IMR-90 (cell line): ENCODE measurements around the gene SPPL3. TPM values are rescaled to one million over a fixed set of nuclear protein-coding genes. Genes with fewer than 3 reads are reported as not detected.

Experiments used
- ATAC-seq: fragments of 200-7000 bp; cut with Tn5 transposase; 2 replicates; pipeline ENCODE4 v1.9.1; 2020; ENCODE audit warnings: low read depth, mild to moderate bottlenecking, moderate library complexity
- BruUV-seq: library from RNA; stranded (reverse); fragments of 400-500 nt; replicated peaks from 2 replicates; lab custom pipeline; 2021; lab: Mats Ljungman, UMichigan
- CTCF ChIA-PET: fragments of 300-600 bp; formaldehyde crosslinking; extraction: SDS; loops from one replicate; lab custom pipeline; 2021; ENCODE audit warnings: antibody characterized with exemption; lab: Yijun Ruan, JAX
- POLR2A ChIA-PET: fragments of 300-600 bp; sonication (Branson Sonifier 250); formaldehyde crosslinking; loops from one replicate; lab custom pipeline; 2022; ENCODE audit warnings: antibody characterized with exemption; ENCODE audit not compliant: unreplicated experiment; lab: Charles Lee
- DNase-seq: peaks from one replicate; pipeline ENCODE4 v3.0.0; 2013
- H2AFZ ChIP-seq: replicated peaks from 2 replicates; pipeline ENCODE3; 2013; ENCODE audit warnings: low read length, mild to moderate bottlenecking; ENCODE audit not compliant: poor library complexity
- H2AK5ac ChIP-seq: 2 replicates; pipeline ENCODE4 v1.6.1; 2013; ENCODE audit warnings: low read depth, low read length, inconsistent platforms
- H2AK9ac ChIP-seq: replicated peaks from 2 replicates; pipeline ENCODE3; 2013; ENCODE audit warnings: mild to moderate bottlenecking, low read depth, low read length, moderate library complexity; ENCODE audit not compliant: poor library complexity
- H2BK120ac ChIP-seq: 2 replicates; pipeline ENCODE4 v1.6.1; 2013; ENCODE audit warnings: low read depth, low read length, inconsistent platforms
- H2BK15ac ChIP-seq: 3 replicates; pipeline ENCODE4 v1.6.1; 2013; ENCODE audit warnings: low read depth, low read length, inconsistent platforms
- H2BK20ac ChIP-seq: 2 replicates; pipeline ENCODE4 v1.6.1; 2013; ENCODE audit warnings: low read depth, mild to moderate bottlenecking, inconsistent platforms, low read length, moderate library complexity
- H2BK5ac ChIP-seq: 2 replicates; pipeline ENCODE4 v1.6.1; 2013; ENCODE audit warnings: mild to moderate bottlenecking, low read depth, low read length, inconsistent platforms; ENCODE audit not compliant: poor library complexity, severe bottlenecking
- H3K14ac ChIP-seq: replicated peaks from 2 replicates; pipeline ENCODE4 v1.6.1; 2013; ENCODE audit warnings: low read depth, low read length, inconsistent platforms
- H3K18ac ChIP-seq: 2 replicates; pipeline ENCODE4 v1.6.1; 2013; ENCODE audit warnings: low read depth, low read length, control low read depth
- H3K23ac ChIP-seq: 2 replicates; pipeline ENCODE4 v1.6.1; 2013; ENCODE audit warnings: low read depth, low read length, inconsistent platforms
- H3K27ac ChIP-seq: 2 replicates; pipeline ENCODE4 v1.5.1; 2013; ENCODE audit warnings: mild to moderate bottlenecking, control low read depth, low read length; ENCODE audit not compliant: insufficient read depth
- H3K27me3 ChIP-seq: 2 replicates; pipeline ENCODE4 v1.6.1; 2013; ENCODE audit warnings: low read length; ENCODE audit not compliant: control insufficient read depth, insufficient read depth
- H3K36me3 ChIP-seq: 2 replicates; pipeline ENCODE4 v1.6.1; 2013; ENCODE audit warnings: low read length, mixed read lengths; ENCODE audit not compliant: control insufficient read depth, insufficient read depth
- H3K4ac ChIP-seq: 2 replicates; pipeline ENCODE4 v1.6.1; 2013; ENCODE audit warnings: low read depth, low read length, inconsistent platforms
- H3K4me1 ChIP-seq: 2 replicates; pipeline ENCODE4 v1.6.1; 2013; ENCODE audit warnings: low read length, mixed read lengths; ENCODE audit not compliant: control insufficient read depth, insufficient read depth
- H3K4me2 ChIP-seq: 2 replicates; pipeline ENCODE4 v1.6.1; 2013; ENCODE audit warnings: low read depth, mild to moderate bottlenecking, control low read depth, low read length, moderate library complexity
- H3K4me3 ChIP-seq: 2 replicates; pipeline ENCODE4 v1.5.1; 2013; ENCODE audit warnings: low read depth, mild to moderate bottlenecking, control low read depth, low read length, moderate library complexity; ENCODE audit not compliant: insufficient read depth
- H3K56ac ChIP-seq: 2 replicates; pipeline ENCODE4 v1.6.1; 2013; ENCODE audit warnings: low read length, inconsistent platforms; ENCODE audit not compliant: insufficient read depth; ENCODE audit errors: extremely low read depth
- H3K79me1 ChIP-seq, 2 experiments: 2 replicates each; pipeline ENCODE4 v1.6.1; 2013; ENCODE audit warnings: low read length in 2 of 2, inconsistent platforms in 1 of 2, low read depth in 1 of 2
- H3K9ac ChIP-seq: 2 replicates; pipeline ENCODE4 v1.6.1; 2013; ENCODE audit warnings: low read depth, low read length, control low read depth
- H3K9me1 ChIP-seq: 2 replicates; pipeline ENCODE4 v1.6.1; 2013; ENCODE audit warnings: low read length, inconsistent platforms; ENCODE audit not compliant: insufficient read depth
- H3K9me3 ChIP-seq: 2 replicates; pipeline ENCODE4 v1.6.1; 2013; ENCODE audit warnings: low read length; ENCODE audit not compliant: control insufficient read depth, insufficient read depth
- H4K20me1 ChIP-seq: 2 replicates; pipeline ENCODE4 v1.6.1; 2013; ENCODE audit warnings: low read length, inconsistent platforms; ENCODE audit not compliant: insufficient read depth
- H4K5ac ChIP-seq: 2 replicates; pipeline ENCODE4 v1.6.1; 2013; ENCODE audit warnings: mild to moderate bottlenecking, low read depth, low read length, control low read depth
- H4K8ac ChIP-seq, 2 experiments: 2 replicates each; pipeline ENCODE4 v1.6.1; 2013; ENCODE audit warnings: low read depth in 2 of 2, low read length in 2 of 2, control low read depth in 1 of 2, inconsistent platforms in 1 of 2
- H4K91ac ChIP-seq: 2 replicates; pipeline ENCODE4 v1.6.1; 2013; ENCODE audit warnings: low read depth, low read length, inconsistent platforms; ENCODE audit not compliant: insufficient read depth
- BHLHE40 ChIP-seq: fragments of 150-350 bp; IDR thresholded peaks from 2 replicates; pipeline ENCODE4 v1.6.1; 2016; ENCODE audit warnings: mild to moderate bottlenecking, low read depth, low read length
- CHD1 ChIP-seq: IDR thresholded peaks from 2 replicates; pipeline ENCODE4 v1.6.1; 2012; ENCODE audit warnings: low read depth, low read length, improper control_type of control experiment
- CTCF ChIP-seq: conservative IDR thresholded peaks from 2 replicates; pipeline ENCODE4 v1.5.1; 2012; ENCODE audit warnings: mild to moderate bottlenecking, low read depth, low read length, improper control_type of control experiment
- ELK1 ChIP-seq: fragments of 150-350 bp; IDR thresholded peaks from 2 replicates; pipeline ENCODE4 v1.6.1; 2016; ENCODE audit warnings: low read depth, mild to moderate bottlenecking, low read length, moderate library complexity, borderline replicate concordance
- FOS ChIP-seq: fragments of 150-350 bp; IDR thresholded peaks from 2 replicates; pipeline ENCODE4 v1.6.1; 2016; ENCODE audit warnings: low read depth, low read length
- MAFK ChIP-seq: IDR thresholded peaks from 2 replicates; pipeline ENCODE4 v1.6.1; 2012; ENCODE audit warnings: low read depth, low read length, improper control_type of control experiment
- MAZ ChIP-seq: IDR thresholded peaks from 2 replicates; pipeline ENCODE4 v1.6.1; 2012; ENCODE audit warnings: low read depth, mild to moderate bottlenecking, low read length, improper control_type of control experiment, moderate library complexity, borderline replicate concordance
- NFE2L2 ChIP-seq: fragments of 150-350 bp; IDR thresholded peaks from 2 replicates; pipeline ENCODE4 v1.6.1; 2016; ENCODE audit warnings: low read depth, mild to moderate bottlenecking, low read length
- POLR2A ChIP-seq: IDR thresholded peaks from 2 replicates; pipeline ENCODE4 v1.6.1; 2012; ENCODE audit warnings: mild to moderate bottlenecking, low read depth, low read length
- RAD21 ChIP-seq: IDR thresholded peaks from 2 replicates; pipeline ENCODE4 v1.6.1; 2012; ENCODE audit warnings: low read length, improper control_type of control experiment
- RFX5 ChIP-seq: IDR thresholded peaks from 2 replicates; pipeline ENCODE4 v1.8.0; 2012; ENCODE audit warnings: low read depth, mild to moderate bottlenecking, low read length, moderate library complexity
- SMC3 ChIP-seq: fragments of 150-350 bp; IDR thresholded peaks from 2 replicates; pipeline ENCODE4 v1.6.1; 2016; ENCODE audit warnings: low read depth, mild to moderate bottlenecking, antibody characterized with exemption, low read length, moderate library complexity
- USF2 ChIP-seq: fragments of 150-350 bp; IDR thresholded peaks from 2 replicates; pipeline ENCODE4 v1.6.1; 2017; ENCODE audit warnings: mild to moderate bottlenecking, antibody characterized with exemption, low read length, low read depth
- WGBS, 2 experiments: methylation state at CpG; one replicate each; pipeline versions ENCODE4 v1.1.5 to v1.1.7; 2013; ENCODE audit warnings: missing lambda C conversion rate in 2 of 2; ENCODE audit not compliant: insufficient read length in 1 of 2; ENCODE audit errors: extremely low coverage in 2 of 2; 5-methylcytosine and 5-hydroxymethylcytosine counted together
- dilution Hi-C: fragments of 300-500 bp; cut with HindIII; formaldehyde crosslinking; loops from one replicate; pipeline ENCODE4 v1.14.3; 2018; ENCODE audit warnings: low sequenced_read_pairs; ENCODE audit not compliant: unreplicated experiment
- in situ Hi-C: fragments of 300-500 bp; cut with MboI; formaldehyde crosslinking; loops from 3 replicates; pipeline ENCODE4 v1.14.3; 2019; ENCODE audit warnings: low sequenced_read_pairs, inconsistent platforms, mixed read lengths
- intact Hi-C: fragments of 100-400 bp; cut with micrococcal nuclease; formaldehyde crosslinking; loops from 2 replicates; pipeline ENCODE4 v1.10.0; 2022
- polyA plus RNA-seq, 3 experiments: library from polyadenylated mRNA; depleted of rRNA; stranded (reverse); fragments of >200 nt; gene quantifications; 2 replicates each; pipeline ENCODE4 v1.2.3, GENCODE V29; 2012; ENCODE audit warnings: low replicate concordance in 1 of 3
- total RNA-seq: library from RNA; depleted of rRNA; stranded (reverse); fragments of >200 nt; gene quantifications from 2 replicates; pipeline ENCODE4 v1.2.3, GENCODE V29; 2012

SPPL3 gene
- total and polyA plus RNA-seq, 2 of the 4 experiments (the other 2 are of a cell fraction) = 1.6 to 18.0 TPM

GRCh38 chr12:120865098-120865497, 39.1 kb downstream of the SPPL3 start:
- H3K27me3 ChIP-seq = no peaks in the 10 kb centered on the region
- no peak overlapping the region for H2BK15ac ChIP-seq
- no peak overlapping the region for H2AFZ ChIP-seq
- H3K4ac ChIP-seq = no peak overlapping the region
- no CpG with 5 or more reads among the region's 3 CpGs for WGBS, 2 experiments
- in situ Hi-C loops (no loop called here), intact Hi-C loops (no loop called here), dilution Hi-C loops (no loop called here)
- no peak overlapping the region for H4K91ac ChIP-seq
- H3K4me1 ChIP-seq = no peaks in the 10 kb centered on the region
- ATAC-seq = no peak
- 0 out of 2 replicates have a peak overlapping the region, but pooled peaks have one; percentile 11 for H3K23ac ChIP-seq
- H3K4me3 ChIP-seq = no peak overlapping the region
- no peak for DNase-seq
- H4K8ac ChIP-seq = no peak overlapping the region
- H3K4me2 ChIP-seq = no peak overlapping the region
- no peak overlapping the region for H4K5ac ChIP-seq
- no peak overlapping the region for H2AK9ac ChIP-seq
- ChIA-PET POLR2A (no interaction called here), CTCF (no interaction called here)
- H3K36me3 ChIP-seq = no peaks in the 10 kb centered on the region
- H4K20me1 ChIP-seq = peaks cover 38% of the 10 kb centered on the region
- no peak overlapping the region for H3K27ac ChIP-seq
- no peak overlapping the region for H2BK120ac ChIP-seq
- H3K56ac ChIP-seq = no peak overlapping the region
- TF ChIP-seq USF2 = no peak
- TF ChIP-seq BHLHE40 = no peak
- no peak for TF ChIP-seq RAD21
- no peak for TF ChIP-seq FOS
- no peak for TF ChIP-seq RFX5
- no peak for TF ChIP-seq POLR2A
- TF ChIP-seq CHD1 = no peak
- TF ChIP-seq NFE2L2 = no peak
- no peak for TF ChIP-seq CTCF
- TF ChIP-seq MAZ = no peak
- no peak for TF ChIP-seq MAFK
- TF ChIP-seq ELK1 = no peak
- TF ChIP-seq SMC3 = no peak
- H3K18ac ChIP-seq = no peak overlapping the region
- no peak overlapping the region for H2BK20ac ChIP-seq
- no peak overlapping the region for H2AK5ac ChIP-seq
- 0 out of 2 replicates have a peak overlapping the region, but pooled peaks have one; percentile 58 for H3K14ac ChIP-seq
- H2BK5ac ChIP-seq = no peak overlapping the region
- no peak overlapping the region for H3K9ac ChIP-seq
- BruUV-seq = no TSS peak
- H3K79me1 ChIP-seq = peaks cover 51 to 61% of the 10 kb centered on the region in 2 experiments
- peaks cover 5% of the 10 kb centered on the region for H3K9me1 ChIP-seq
- H3K9me3 ChIP-seq = no peaks in the 10 kb centered on the region
